Loucy (cell line): Measurements from ENCODE around the gene SPECC1.
"Not testable (repeated sequence)": the region's sequence is repeated elsewhere in the genome, so short reads cannot be mapped to it uniquely, and the experiment has no call there.

Source experiments
- H2AFZ ChIP-seq: fragments of 200-600 bp; sonication (generic); 2 replicates; pipeline ENCODE4 v1.6.0; 2016; ENCODE audit warnings: antibody characterized with exemption, mild to moderate bottlenecking, low read length, moderate library complexity
- H3F3A ChIP-seq: fragments of 200-600 bp; 2 replicates; pipeline ENCODE4 v1.6.0; 2016; ENCODE audit warnings: antibody characterized with exemption, low read depth, mild to moderate bottlenecking
- H3K27me3 ChIP-seq: fragments of 200-600 bp; sonication (generic); 2 replicates; pipeline ENCODE4 v1.6.1; 2014; ENCODE audit warnings: low read length, mild to moderate bottlenecking; ENCODE audit not compliant: insufficient read depth, poor library complexity, severe bottlenecking
- H3K36me3 ChIP-seq: fragments of 200-600 bp; sonication (generic); 2 replicates; pipeline ENCODE4 v1.6.1; 2016; ENCODE audit warnings: low read length; ENCODE audit not compliant: insufficient read depth
- H3K4me1 ChIP-seq: fragments of 200-600 bp; sonication (generic); 2 replicates; pipeline ENCODE4 v1.5.1; 2014; ENCODE audit warnings: low read length, mild to moderate bottlenecking; ENCODE audit not compliant: insufficient read depth, poor library complexity, severe bottlenecking
- H3K4me2 ChIP-seq: fragments of 200-600 bp; sonication (generic); 2 replicates; pipeline ENCODE4 v1.6.0; 2014; ENCODE audit warnings: antibody characterized with exemption, low read length, low read depth, mild to moderate bottlenecking; ENCODE audit not compliant: poor library complexity, severe bottlenecking
- H3K4me3 ChIP-seq: fragments of 200-600 bp; sonication (generic); 2 replicates; pipeline ENCODE4 v1.5.1; 2014; ENCODE audit warnings: low read length, mild to moderate bottlenecking, mixed read lengths; ENCODE audit not compliant: poor library complexity, severe bottlenecking
- H3K79me2 ChIP-seq: fragments of 200-600 bp; sonication (generic); 2 replicates; pipeline ENCODE4 v1.6.1; 2014; ENCODE audit warnings: low read length; ENCODE audit not compliant: insufficient read depth
- H3K9ac ChIP-seq: fragments of 200-600 bp; sonication (generic); 2 replicates; pipeline ENCODE4 v1.6.0; 2014; ENCODE audit warnings: mild to moderate bottlenecking, low read depth, low read length, moderate library complexity; ENCODE audit not compliant: poor library complexity, severe bottlenecking
- H3K9me2 ChIP-seq: fragments of 200-600 bp; sonication (generic); replicated peaks from 2 replicates; pipeline ENCODE4 v1.6.1; 2016; ENCODE audit warnings: low read depth, low read length, mixed read lengths
- H3K9me3 ChIP-seq: fragments of 200-600 bp; sonication (generic); 2 replicates; pipeline ENCODE4 v1.6.1; 2014; ENCODE audit warnings: mild to moderate bottlenecking, antibody characterized with exemption, low read length, low read depth; ENCODE audit not compliant: insufficient read depth
- H4K20me1 ChIP-seq: fragments of 200-600 bp; sonication (generic); 2 replicates; pipeline ENCODE4 v1.6.0; 2014; ENCODE audit warnings: antibody characterized with exemption, low read length, mild to moderate bottlenecking; ENCODE audit not compliant: insufficient read depth, poor library complexity, severe bottlenecking
- EZH2phosphoT487 ChIP-seq: fragments of 200-600 bp; IDR thresholded peaks from 2 replicates; pipeline ENCODE4 v1.6.1; 2018; ENCODE audit warnings: antibody characterized with exemption, mild to moderate bottlenecking, moderate library complexity, borderline replicate concordance
- TF ChIP-seq, protein P1 (sequence below): fragments of 200-600 bp; sonication (generic); conservative IDR thresholded peaks from 2 replicates; pipeline ENCODE4 v1.5.1; 2014; ENCODE audit warnings: mild to moderate bottlenecking, antibody characterized with exemption, low read length

Gene SPECC1

DNA sequence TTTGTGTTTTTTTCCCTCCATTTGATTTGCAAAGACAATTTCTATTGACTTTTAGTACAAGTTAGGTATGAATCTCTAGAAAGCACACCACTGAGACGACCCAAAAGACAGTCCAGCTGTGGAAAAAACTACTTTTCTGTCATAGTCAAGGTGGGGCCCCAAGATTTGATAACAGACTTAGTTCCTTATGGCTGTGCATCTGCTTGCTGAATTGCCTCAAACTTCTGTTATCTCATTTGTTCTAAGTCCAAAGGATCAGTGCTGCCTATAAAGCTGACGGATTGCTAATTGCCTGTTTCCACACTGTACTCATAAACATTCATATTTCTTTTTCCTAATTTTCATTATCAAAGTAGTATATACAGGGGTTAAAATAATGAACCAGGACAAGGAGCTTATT, 180.8 kb downstream of the SPECC1 start:
- Histone ChIP-seq H3K9me3 (peaks cover 5% of the 10 kb centered on the region), H3K79me2 (no peaks in the 10 kb centered on the region), H3F3A (no peaks in the 10 kb centered on the region), H3K9me2 (no peaks in the 10 kb centered on the region), H3K36me3 (no peaks in the 10 kb centered on the region), H3K4me3 (no peak overlapping the region), H3K27me3 (no peaks in the 10 kb centered on the region), H3K4me2 (no peak overlapping the region), H3K4me1 (peaks cover 10% of the 10 kb centered on the region), H2AFZ (no peak overlapping the region), H3K9ac (no peak overlapping the region), H4K20me1 (no peaks in the 10 kb centered on the region)
- TF ChIP-seq EZH2phosphoT487, result no peak
- TF ChIP-seq, protein P1, sequence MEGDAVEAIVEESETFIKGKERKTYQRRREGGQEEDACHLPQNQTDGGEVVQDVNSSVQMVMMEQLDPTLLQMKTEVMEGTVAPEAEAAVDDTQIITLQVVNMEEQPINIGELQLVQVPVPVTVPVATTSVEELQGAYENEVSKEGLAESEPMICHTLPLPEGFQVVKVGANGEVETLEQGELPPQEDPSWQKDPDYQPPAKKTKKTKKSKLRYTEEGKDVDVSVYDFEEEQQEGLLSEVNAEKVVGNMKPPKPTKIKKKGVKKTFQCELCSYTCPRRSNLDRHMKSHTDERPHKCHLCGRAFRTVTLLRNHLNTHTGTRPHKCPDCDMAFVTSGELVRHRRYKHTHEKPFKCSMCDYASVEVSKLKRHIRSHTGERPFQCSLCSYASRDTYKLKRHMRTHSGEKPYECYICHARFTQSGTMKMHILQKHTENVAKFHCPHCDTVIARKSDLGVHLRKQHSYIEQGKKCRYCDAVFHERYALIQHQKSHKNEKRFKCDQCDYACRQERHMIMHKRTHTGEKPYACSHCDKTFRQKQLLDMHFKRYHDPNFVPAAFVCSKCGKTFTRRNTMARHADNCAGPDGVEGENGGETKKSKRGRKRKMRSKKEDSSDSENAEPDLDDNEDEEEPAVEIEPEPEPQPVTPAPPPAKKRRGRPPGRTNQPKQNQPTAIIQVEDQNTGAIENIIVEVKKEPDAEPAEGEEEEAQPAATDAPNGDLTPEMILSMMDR, result no peak

DNA sequence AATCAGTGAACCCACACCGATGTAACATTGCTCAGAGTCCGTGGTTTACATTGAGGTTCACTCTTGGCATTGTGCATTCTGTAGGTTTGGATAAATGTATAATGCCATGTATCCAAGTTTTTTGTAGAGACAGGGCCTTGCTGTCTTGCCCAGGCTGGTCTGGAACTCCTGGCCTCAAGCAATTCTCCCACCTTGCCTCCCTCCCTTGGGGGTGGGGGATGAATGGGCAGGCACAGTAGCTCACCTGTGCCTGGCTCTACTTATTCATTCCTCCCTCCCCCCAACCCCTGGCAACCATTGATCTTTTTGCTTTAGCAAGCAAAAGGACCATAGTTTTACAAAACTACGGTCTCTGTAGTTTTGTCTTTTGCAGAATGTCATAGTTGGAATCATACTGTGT, 181.4 kb downstream of the SPECC1 start:
- Histone ChIP-seq H3K9ac (no peak overlapping the region), H3K9me2 (no peaks in the 10 kb centered on the region), H3K4me1 (peaks cover 5% of the 10 kb centered on the region), H3K36me3 (no peaks in the 10 kb centered on the region), H3K79me2 (no peaks in the 10 kb centered on the region), H2AFZ (no peak overlapping the region), H3K27me3 (no peaks in the 10 kb centered on the region), H4K20me1 (no peaks in the 10 kb centered on the region), H3F3A (no peaks in the 10 kb centered on the region), H3K9me3 (peaks cover 5% of the 10 kb centered on the region), H3K4me3 (no peak overlapping the region), H3K4me2 (no peak overlapping the region)
- TF ChIP-seq, protein P1, result no peak
- no peak for TF ChIP-seq EZH2phosphoT487

DNA sequence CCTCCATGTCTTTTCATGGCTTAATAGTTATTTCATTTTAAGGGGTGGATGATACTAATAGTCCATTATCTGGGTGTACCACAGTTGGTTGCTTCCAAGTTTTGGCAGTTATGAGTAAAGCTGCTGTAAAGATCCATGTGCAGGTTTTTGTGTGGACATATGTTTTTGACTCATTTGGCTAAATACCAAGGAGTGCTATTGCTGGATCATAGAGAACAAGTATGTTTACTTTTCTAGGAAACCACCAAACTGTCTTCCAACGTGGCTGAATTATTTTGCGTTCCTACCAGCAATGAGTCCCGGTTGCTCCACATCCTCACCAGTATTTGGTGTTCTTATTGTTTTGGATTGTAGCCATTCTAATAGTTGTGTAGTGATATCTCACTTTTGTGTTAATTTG, 181.9 kb downstream of the SPECC1 start:
- Histone ChIP-seq H3K9me3 (peaks cover 8% of the 10 kb centered on the region), H3K4me2 (no peak overlapping the region), H3K4me1 (peaks cover 3% of the 10 kb centered on the region), H3K27me3 (no peaks in the 10 kb centered on the region), H3K4me3 (no peak overlapping the region), H3K36me3 (no peaks in the 10 kb centered on the region), H3K79me2 (no peaks in the 10 kb centered on the region), H3K9me2 (no peaks in the 10 kb centered on the region), H3K9ac (no peak overlapping the region), H4K20me1 (no peaks in the 10 kb centered on the region), H2AFZ (no peak overlapping the region), H3F3A (no peaks in the 10 kb centered on the region)
- no peak for TF ChIP-seq EZH2phosphoT487
- TF ChIP-seq, protein P1, result no peak

DNA sequence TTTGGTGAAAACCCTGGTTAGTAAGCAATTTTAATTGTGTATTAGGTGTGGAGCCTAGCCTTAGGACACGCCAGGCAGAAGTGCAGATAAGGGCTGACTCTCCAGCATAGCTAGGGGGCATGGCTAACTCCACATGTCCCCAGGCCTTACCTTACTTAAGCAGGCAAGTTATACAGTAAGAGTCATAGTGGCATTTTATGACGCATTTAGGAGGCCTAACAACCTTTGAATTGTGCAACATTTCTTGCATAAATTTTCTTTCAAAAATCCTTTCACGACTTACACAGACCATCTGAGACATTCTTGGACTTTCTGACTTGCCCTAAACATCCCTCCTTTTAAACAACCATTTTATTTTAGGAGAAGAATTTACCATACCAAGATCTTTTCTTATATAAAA, 187.1 kb downstream of the SPECC1 start:
- H3K4me3 ChIP-seq, H3K36me3 ChIP-seq, H3K4me2 ChIP-seq, H2AFZ ChIP-seq, H3K27me3 ChIP-seq, H3K9ac ChIP-seq, H3K9me2 ChIP-seq, H3F3A ChIP-seq, H4K20me1 ChIP-seq, H3K4me1 ChIP-seq, H3K79me2 ChIP-seq: not testable (repeated sequence)
- peaks cover 14% of the 10 kb centered on the region for H3K9me3 ChIP-seq
